ENCODE results near the gene GRHL3.

DNA sequence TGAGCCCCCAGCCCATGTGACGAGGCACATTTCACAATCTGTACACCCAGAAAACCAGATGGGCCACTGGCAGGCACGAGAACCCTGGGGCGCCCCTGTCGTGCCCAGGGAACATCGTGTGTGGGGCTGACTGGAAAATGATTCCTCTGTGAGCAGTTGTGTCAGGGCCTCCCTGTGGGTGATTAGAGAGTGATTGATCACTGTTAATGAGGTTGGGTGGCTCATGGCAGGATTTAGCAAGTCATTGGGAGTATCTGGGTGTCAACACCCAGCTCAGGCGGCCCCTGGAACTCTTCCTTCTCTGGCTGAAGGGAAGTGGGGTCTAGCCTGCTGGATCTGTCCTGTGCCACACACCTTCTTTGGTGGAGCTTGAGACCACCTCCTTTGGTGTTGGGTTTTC is 5.7 kb downstream of the GRHL3 start:
- TF ChIP-seq TAF1 (IDR thresholded peaks at IDR 0.05; ENCODE audit: borderline replicate concordance, low read depth, low read length) = no peak
- no peak for TF ChIP-seq POLR2A (IDR thresholded peaks at IDR 0.05; ENCODE audit: low read depth, low read length)

Measured in GM12892 (cell line).